Stimulated activated CD8-positive, alpha-beta memory T cell treated with anti-CD3 and anti-CD28 coated beads, Interleukin-15, amount 100 ng/mL, for 48 hours (primary cell): ENCODE data around the gene ERFE.

ENCODE experiments used
- DNase-seq, 2 donors: peaks; one replicate each; pipeline ENCODE4 v3.0.0-alpha.2; 2020; ENCODE audit warnings: low read depth in 2 of 2

ERFE gene

DNA sequence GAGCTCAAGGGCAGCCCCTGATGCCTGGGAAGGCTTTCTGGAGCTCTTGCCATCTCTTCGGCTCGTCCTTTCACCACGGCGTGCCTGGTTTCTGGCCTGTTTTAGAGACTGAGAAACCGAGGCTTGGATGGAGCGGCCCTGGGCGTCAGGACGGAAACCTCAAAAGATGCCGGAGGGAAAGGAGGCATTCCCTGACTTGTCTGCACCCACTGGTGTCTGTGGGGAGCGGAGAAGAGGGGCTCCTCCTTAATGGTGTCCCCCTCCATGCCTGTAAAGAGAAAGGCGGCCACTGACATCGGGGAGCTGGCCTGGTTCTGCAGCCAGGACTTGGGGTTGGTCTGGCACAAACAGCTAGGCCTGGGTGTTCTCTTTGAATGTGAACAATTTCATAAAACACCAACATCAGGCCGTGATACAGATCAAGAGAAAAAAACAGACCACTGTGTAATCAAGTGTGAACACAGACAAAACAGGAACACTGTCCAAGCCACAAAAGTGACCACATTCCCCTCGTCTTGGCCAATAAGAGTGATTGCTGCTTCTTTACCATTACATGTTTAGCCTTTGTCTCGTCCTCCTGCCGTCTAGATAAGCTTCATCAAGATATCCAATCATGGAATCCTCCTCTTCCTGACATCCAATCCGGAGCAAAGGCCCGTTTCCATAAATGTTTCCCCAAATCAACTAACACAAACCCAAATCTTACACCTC, 45.4 kb downstream of the ERFE start:
- DNase-seq = no peak

DNA sequence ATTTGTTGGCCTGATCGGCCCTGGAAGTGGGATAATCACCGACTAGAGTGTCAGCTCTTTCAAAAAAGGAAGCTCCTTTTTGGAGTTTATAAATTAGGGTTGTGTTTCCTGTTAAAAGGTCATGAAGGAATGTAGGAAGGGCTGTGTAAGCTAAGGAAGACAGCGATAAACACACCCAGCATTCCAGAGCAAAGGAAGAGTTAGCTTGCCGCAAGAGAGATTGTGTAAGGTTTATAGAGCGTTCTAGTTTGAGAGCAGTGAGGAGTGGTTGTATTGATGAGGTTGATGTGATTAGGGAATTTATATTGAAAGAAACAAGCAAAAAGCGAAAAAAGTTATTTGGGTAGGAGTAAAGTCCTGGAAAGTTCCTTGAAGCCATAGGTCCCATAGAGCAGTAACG, 48.2 kb downstream of the ERFE start:
- no peak for DNase-seq

- no peak for DNase-seq
These were observed 57.9 kb downstream of the ERFE start for GRCh38 chr2:238216651-238217184.
